DOHH2 (cell line): ENCODE measurements around the gene FBN1.

Experiments used
- H3F3A ChIP-seq: fragments of 200-600 bp; sonication (generic), shearing (Covaris generic); 2 replicates; pipeline ENCODE4 v1.6.0; 2016; ENCODE audit warnings: antibody characterized with exemption, mild to moderate bottlenecking; ENCODE audit not compliant: control insufficient read depth, insufficient read depth
- H3K27ac ChIP-seq: fragments of 200-600 bp; sonication (generic); 2 replicates; pipeline ENCODE4 v1.5.1; 2014; ENCODE audit warnings: low read depth, mild to moderate bottlenecking, low read length, moderate library complexity
- H3K27me3 ChIP-seq: fragments of 200-600 bp; sonication (generic); 2 replicates; pipeline ENCODE4 v1.6.1; 2014; ENCODE audit warnings: mild to moderate bottlenecking, low read length, mixed read lengths; ENCODE audit not compliant: control insufficient read depth
- H3K36me3 ChIP-seq: fragments of 200-600 bp; sonication (generic); 2 replicates; pipeline ENCODE4 v1.6.1; 2014; ENCODE audit warnings: mild to moderate bottlenecking, low read length, moderate library complexity, mixed read lengths; ENCODE audit not compliant: control insufficient read depth
- H3K4me1 ChIP-seq: fragments of 200-600 bp; sonication (generic); 2 replicates; pipeline ENCODE4 v1.6.1; 2014; ENCODE audit warnings: mild to moderate bottlenecking, low read length, mixed read lengths; ENCODE audit not compliant: control insufficient read depth
- H3K4me2 ChIP-seq: fragments of 200-600 bp; sonication (generic); 2 replicates; pipeline ENCODE4 v1.6.0; 2014; ENCODE audit warnings: mild to moderate bottlenecking, low read length, moderate library complexity
- H3K4me3 ChIP-seq: fragments of 200-600 bp; sonication (generic); 2 replicates; pipeline ENCODE4 v1.5.1; 2014; ENCODE audit warnings: mild to moderate bottlenecking, low read length, mixed read lengths
- H3K79me2 ChIP-seq: fragments of 200-600 bp; sonication (generic); 2 replicates; pipeline ENCODE4 v1.6.1; 2014; ENCODE audit warnings: mild to moderate bottlenecking, low read length, mixed read lengths; ENCODE audit not compliant: control insufficient read depth
- H3K9me2 ChIP-seq: fragments of 200-600 bp; sonication (generic); replicated peaks from 2 replicates; pipeline ENCODE4 v1.6.1; 2014; ENCODE audit warnings: mild to moderate bottlenecking, low read length, mixed read lengths; ENCODE audit not compliant: control insufficient read depth
- H3K9me3 ChIP-seq: fragments of 200-600 bp; sonication (generic); 2 replicates; pipeline ENCODE4 v1.6.1; 2014; ENCODE audit warnings: antibody characterized with exemption, low read length, mixed read lengths; ENCODE audit not compliant: control insufficient read depth, insufficient read depth
- H4K20me1 ChIP-seq: fragments of 200-600 bp; sonication (generic); 2 replicates; pipeline ENCODE4 v1.6.0; 2014; ENCODE audit warnings: low read depth, mild to moderate bottlenecking, antibody characterized with exemption, low read length, moderate library complexity; ENCODE audit not compliant: control insufficient read depth, insufficient read depth
- CTCF ChIP-seq: fragments of 200-600 bp; sonication (generic); IDR thresholded peaks from one replicate; pipeline ENCODE4 v1.5.1; 2014; ENCODE audit warnings: antibody characterized with exemption, mild to moderate bottlenecking, low read depth, low read length; ENCODE audit not compliant: poor library complexity, severe bottlenecking
- EZH2phosphoT487 ChIP-seq: fragments of 200-600 bp; sonication (generic); IDR thresholded peaks from 2 replicates; pipeline ENCODE4 v1.6.1; 2017; ENCODE audit warnings: borderline replicate concordance, mild to moderate bottlenecking, antibody characterized with exemption, low read length, moderate library complexity, mixed read lengths

Gene FBN1

GRCh38 chr15:48411971-48412591 is 233.4 kb downstream of the FBN1 start:
- Histone ChIP-seq H3K79me2 (no peaks in the 10 kb centered on the region), H3K27me3 (no peaks in the 10 kb centered on the region), H3K36me3 (no peaks in the 10 kb centered on the region), H3K4me3 (no peak overlapping the region), H3K4me2 (no peak overlapping the region), H3F3A (no peaks in the 10 kb centered on the region), H3K9me3 (no peaks in the 10 kb centered on the region), H3K4me1 (no peaks in the 10 kb centered on the region), H3K9me2 (no peaks in the 10 kb centered on the region), H3K27ac (no peak overlapping the region), H4K20me1 (no peaks in the 10 kb centered on the region)
- TF ChIP-seq EZH2phosphoT487 = no peak
- no peak for TF ChIP-seq CTCF

GRCh38 chr15:48409623-48410022 is 235.9 kb downstream of the FBN1 start:
- H3K9me2 ChIP-seq = no peaks in the 10 kb centered on the region
- no peaks in the 10 kb centered on the region for H3F3A ChIP-seq
- TF ChIP-seq CTCF (no peak), EZH2phosphoT487 (no peak)
- H3K4me1 ChIP-seq = no peaks in the 10 kb centered on the region
- H3K9me3 ChIP-seq = no peaks in the 10 kb centered on the region
- no peaks in the 10 kb centered on the region for H3K36me3 ChIP-seq
- H3K27ac ChIP-seq = no peak overlapping the region
- H3K4me3 ChIP-seq = no peak overlapping the region
- H4K20me1 ChIP-seq = no peaks in the 10 kb centered on the region
- H3K4me2 ChIP-seq = no peak overlapping the region
- H3K27me3 ChIP-seq = no peaks in the 10 kb centered on the region
- H3K79me2 ChIP-seq = no peaks in the 10 kb centered on the region

- H3K4me1 ChIP-seq = no peaks in the 10 kb centered on the region
- no peak overlapping the region for H3K4me3 ChIP-seq
- H3K79me2 ChIP-seq = no peaks in the 10 kb centered on the region
- no peak overlapping the region for H3K4me2 ChIP-seq
- no peaks in the 10 kb centered on the region for H3K27me3 ChIP-seq
- no peaks in the 10 kb centered on the region for H3K36me3 ChIP-seq
- H4K20me1 ChIP-seq = no peaks in the 10 kb centered on the region
- H3K27ac ChIP-seq = no peak overlapping the region
- TF ChIP-seq EZH2phosphoT487 (no peak), CTCF (no peak)
- no peaks in the 10 kb centered on the region for H3K9me3 ChIP-seq
- H3K9me2 ChIP-seq = no peaks in the 10 kb centered on the region
- no peaks in the 10 kb centered on the region for H3F3A ChIP-seq
Observed at GRCh38 chr15:48408327-48408726, 237.2 kb downstream of the FBN1 start.

- Histone ChIP-seq H3K4me2 (no peak overlapping the region), H3K79me2 (no peaks in the 10 kb centered on the region), H3K4me3 (no peak overlapping the region), H4K20me1 (no peaks in the 10 kb centered on the region), H3K36me3 (no peaks in the 10 kb centered on the region), H3K9me2 (no peaks in the 10 kb centered on the region), H3K9me3 (no peaks in the 10 kb centered on the region), H3F3A (no peaks in the 10 kb centered on the region), H3K4me1 (no peaks in the 10 kb centered on the region), H3K27me3 (no peaks in the 10 kb centered on the region), H3K27ac (no peak overlapping the region)
- no peak for TF ChIP-seq EZH2phosphoT487
- TF ChIP-seq CTCF = no peak
Observed at GRCh38 chr15:48407646-48408045, 237.9 kb downstream of the FBN1 start.
